B cell (primary cell): ENCODE results near the gene NEBL. TPM values are rescaled to one million over a fixed set of nuclear protein-coding genes. Genes with fewer than 3 reads are reported as not detected.

Source experiments
- ATAC-seq: fragments of 200-7000 bp; cut with Tn5 transposase; one replicate; pipeline ENCODE4 v1.10.0; 2021; ENCODE audit warnings: low read depth, mild to moderate bottlenecking, moderate number of reproducible peaks, moderate library complexity
- CTCF ChIA-PET: fragments of 350-600 bp; sonication (Branson Sonifier 250); formaldehyde crosslinking; loops from one replicate; lab custom pipeline; 2021; ENCODE audit warnings: antibody characterized with exemption, inconsistent platforms; lab: Charles Lee
- POLR2A ChIA-PET: fragments of 350-600 bp; sonication (Branson Sonifier 250); formaldehyde crosslinking; loops from one replicate; lab custom pipeline; 2021; ENCODE audit warnings: antibody characterized with exemption; lab: Charles Lee
- DNase-seq: peaks from one replicate; pipeline ENCODE4 v3.0.0; 2013
- H2AFZ ChIP-seq: 2 replicates; pipeline ENCODE4 v1.6.1; 2012; ENCODE audit warnings: mild to moderate bottlenecking, low read depth, low read length; ENCODE audit not compliant: insufficient read depth, poor library complexity, severe bottlenecking
- H3K27ac ChIP-seq, 2 donors: 1 replicate in 1 of 2; 2 replicates in 1 of 2; pipeline ENCODE4 v1.5.1; 2012 to 2013; ENCODE audit warnings: low read length in 2 of 2, mild to moderate bottlenecking in 2 of 2, moderate library complexity in 1 of 2
- H3K27me3 ChIP-seq, 4 experiments: fragments of 200-600 bp in 1 of 4; sonication (generic) in 1 of 4; replicated peaks in 1 of 4; 1 replicate in 2 of 4; 2 replicates in 2 of 4; pipeline versions ENCODE4 v1.6.1 to v1.7.0; 2013 to 2016; ENCODE audit warnings: low read length in 3 of 4, mild to moderate bottlenecking in 2 of 4, mixed read lengths in 1 of 4, moderate library complexity in 1 of 4; ENCODE audit not compliant: insufficient read depth in 4 of 4, control insufficient read depth in 3 of 4; ENCODE audit errors: control extremely low read depth in 1 of 4
- H3K36me3 ChIP-seq, 2 experiments: replicated peaks in 1 of 2; 1 replicate in 1 of 2; 2 replicates in 1 of 2; pipeline versions ENCODE4 v1.6.1 to v1.7.1; 2013; ENCODE audit warnings: low read length in 1 of 2; ENCODE audit not compliant: insufficient read depth in 2 of 2, control insufficient read depth in 1 of 2; ENCODE audit errors: control extremely low read depth in 1 of 2, extremely low read depth in 1 of 2
- H3K4me1 ChIP-seq, 2 donors: fragments of 200-600 bp in 1 of 2; sonication (generic) in 1 of 2; 1 replicate in 1 of 2; 2 replicates in 1 of 2; pipeline versions ENCODE4 v1.5.1 to v1.6.1; 2013 to 2017; ENCODE audit warnings: low read length in 2 of 2; ENCODE audit not compliant: control insufficient read depth in 2 of 2, insufficient read depth in 2 of 2
- H3K4me2 ChIP-seq: replicated peaks from 2 replicates; pipeline ENCODE3; 2012; ENCODE audit warnings: mild to moderate bottlenecking, low read depth, low read length; ENCODE audit not compliant: poor library complexity, severe bottlenecking
- H3K4me3 ChIP-seq, 5 experiments: fragments of 200-600 bp in 1 of 5; sonication (generic) in 1 of 5; 1 replicate in 3 of 5; 2 replicates in 2 of 5; pipeline versions ENCODE4 v1.5.1 to v1.7.0; 2011 to 2016; ENCODE audit warnings: low read length in 4 of 5, mild to moderate bottlenecking in 4 of 5, low read depth in 2 of 5, control low read depth in 1 of 5, moderate library complexity in 1 of 5; ENCODE audit not compliant: insufficient read depth in 1 of 5; ENCODE audit errors: control extremely low read depth in 1 of 5, extremely low read depth in 1 of 5
- H3K79me2 ChIP-seq: fragments of 200-600 bp; sonication (generic); one replicate; pipeline ENCODE4 v1.6.0; 2016; ENCODE audit warnings: low read length; ENCODE audit not compliant: control insufficient read depth, insufficient read depth
- H3K9ac ChIP-seq: fragments of 200-600 bp; sonication (generic); 2 replicates; pipeline ENCODE4 v1.6.1; 2017; ENCODE audit warnings: mild to moderate bottlenecking, low read length, moderate library complexity
- H3K9me3 ChIP-seq, 3 donors: one replicate each; pipeline versions ENCODE4 v1.6.1 to v1.7.1; 2013; ENCODE audit warnings: low read length in 2 of 3; ENCODE audit not compliant: control insufficient read depth in 2 of 3, insufficient read depth in 1 of 3; ENCODE audit errors: control extremely low read depth in 1 of 3
- H4K20me1 ChIP-seq: 2 replicates; pipeline ENCODE4 v1.6.0; 2012; ENCODE audit warnings: mild to moderate bottlenecking, low read length; ENCODE audit not compliant: insufficient read depth, control insufficient read depth, poor library complexity, severe bottlenecking
- H3K27ac Mint-ChIP-seq: one replicate; pipeline ENCODE4 v1.8.0; 2021; ENCODE audit warnings: mixed read lengths
- H3K27me3 Mint-ChIP-seq: one replicate; pipeline ENCODE4 v1.8.0; 2021; ENCODE audit warnings: mixed read lengths
- H3K4me1 Mint-ChIP-seq: one replicate; pipeline ENCODE4 v1.8.0; 2021; ENCODE audit warnings: mixed read lengths
- H3K4me3 Mint-ChIP-seq: one replicate; pipeline ENCODE4 v1.8.0; 2021; ENCODE audit warnings: mixed read lengths
- H3K9me3 Mint-ChIP-seq: one replicate; pipeline ENCODE4 v1.8.0; 2022; ENCODE audit warnings: mixed read lengths; ENCODE audit not compliant: insufficient read depth
- EZH2 ChIP-seq: IDR thresholded peaks from 2 replicates; pipeline ENCODE4 v1.6.1; 2012; ENCODE audit warnings: borderline replicate concordance, low read depth, mild to moderate bottlenecking, moderate library complexity, low read length; ENCODE audit not compliant: insufficient read depth, poor library complexity, severe bottlenecking
- WGBS: methylation state at CpG from one replicate; pipeline ENCODE4 v1.1.5; 2013; ENCODE audit warnings: missing lambda C conversion rate; ENCODE audit not compliant: insufficient coverage; 5-methylcytosine and 5-hydroxymethylcytosine counted together
- intact Hi-C: fragments of 100-400 bp; cut with micrococcal nuclease; formaldehyde crosslinking; loops from one replicate; pipeline ENCODE4 v1.10.0; 2022
- polyA plus RNA-seq: library from polyadenylated mRNA; depleted of rRNA; stranded (reverse); fragments of >200 nt; gene quantifications from 2 replicates; pipeline ENCODE4 v1.2.3, GENCODE V29; 2012
- total RNA-seq, 2 donors: library from RNA; stranded (reverse); fragments of 120-200 nt in 1 of 2; gene quantifications; 1 replicate in 1 of 2; 2 replicates in 1 of 2; pipeline versions ENCODE4 v1.2.3 to v1.2.4, GENCODE V29; 2013 to 2022
- TF ChIP-seq, protein P1 (sequence below): fragments of 200-600 bp; IDR thresholded peaks from one replicate; pipeline ENCODE4 v1.8.0; 2022; ENCODE audit warnings: antibody characterized with exemption, mild to moderate bottlenecking

The NEBL gene
- total and polyA plus RNA-seq, 2 donors (not counting 1 experiment from before 2014, with no cell fraction given) = not detected

DNA sequence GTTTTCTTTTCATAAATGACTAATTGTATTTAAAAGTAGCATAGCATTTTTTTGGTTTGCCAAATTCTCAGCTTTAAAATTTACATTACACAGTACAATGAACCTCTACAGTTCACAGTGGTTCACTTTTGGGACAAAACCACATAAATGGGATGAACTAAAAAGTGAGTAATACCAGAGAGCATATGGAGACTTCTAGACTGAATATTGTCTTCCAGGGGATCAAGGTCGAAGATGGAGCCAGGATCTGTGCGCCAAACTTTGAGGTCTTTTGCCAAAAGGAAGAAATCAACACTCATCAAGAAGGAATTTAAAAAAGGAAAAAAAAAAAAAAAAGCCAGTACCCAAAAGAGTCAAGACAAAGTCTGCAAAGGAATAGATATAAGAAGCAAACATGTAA lies 87.5 kb downstream of the NEBL start:
- no peaks in the 10 kb centered on the region for H3K9me3 ChIP-seq
- H3K4me1 ChIP-seq = no peaks in the 10 kb centered on the region
- no peaks in the 10 kb centered on the region for H3K27me3 Mint-ChIP-seq
- CTCF ChIA-PET = no interaction called here
- H3K9ac ChIP-seq = no peak overlapping the region
- POLR2A ChIA-PET = no interaction called here
- H3K4me3 Mint-ChIP-seq = no peak overlapping the region
- no CpG with 5 or more reads among the region's 2 CpGs for WGBS
- H3K27me3 ChIP-seq = no peaks in the 10 kb centered on the region
- no peaks in the 10 kb centered on the region for H3K9me3 Mint-ChIP-seq
- no peak overlapping the region for H3K27ac Mint-ChIP-seq
- no peaks in the 10 kb centered on the region for H3K79me2 ChIP-seq
- no peaks in the 10 kb centered on the region for H4K20me1 ChIP-seq
- no peak overlapping the region for H3K27ac ChIP-seq
- H3K4me3 ChIP-seq = no peak overlapping the region
- intact Hi-C loops = no loop called here
- no peak overlapping the region for H3K4me2 ChIP-seq
- H2AFZ ChIP-seq = no peak overlapping the region
- no peak for TF ChIP-seq EZH2
- TF ChIP-seq, protein P1, sequence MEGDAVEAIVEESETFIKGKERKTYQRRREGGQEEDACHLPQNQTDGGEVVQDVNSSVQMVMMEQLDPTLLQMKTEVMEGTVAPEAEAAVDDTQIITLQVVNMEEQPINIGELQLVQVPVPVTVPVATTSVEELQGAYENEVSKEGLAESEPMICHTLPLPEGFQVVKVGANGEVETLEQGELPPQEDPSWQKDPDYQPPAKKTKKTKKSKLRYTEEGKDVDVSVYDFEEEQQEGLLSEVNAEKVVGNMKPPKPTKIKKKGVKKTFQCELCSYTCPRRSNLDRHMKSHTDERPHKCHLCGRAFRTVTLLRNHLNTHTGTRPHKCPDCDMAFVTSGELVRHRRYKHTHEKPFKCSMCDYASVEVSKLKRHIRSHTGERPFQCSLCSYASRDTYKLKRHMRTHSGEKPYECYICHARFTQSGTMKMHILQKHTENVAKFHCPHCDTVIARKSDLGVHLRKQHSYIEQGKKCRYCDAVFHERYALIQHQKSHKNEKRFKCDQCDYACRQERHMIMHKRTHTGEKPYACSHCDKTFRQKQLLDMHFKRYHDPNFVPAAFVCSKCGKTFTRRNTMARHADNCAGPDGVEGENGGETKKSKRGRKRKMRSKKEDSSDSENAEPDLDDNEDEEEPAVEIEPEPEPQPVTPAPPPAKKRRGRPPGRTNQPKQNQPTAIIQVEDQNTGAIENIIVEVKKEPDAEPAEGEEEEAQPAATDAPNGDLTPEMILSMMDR = no peak
- ATAC-seq = no peak
- no peaks in the 10 kb centered on the region for H3K36me3 ChIP-seq
- DNase-seq = no peak
- H3K4me1 Mint-ChIP-seq = no peaks in the 10 kb centered on the region

DNA sequence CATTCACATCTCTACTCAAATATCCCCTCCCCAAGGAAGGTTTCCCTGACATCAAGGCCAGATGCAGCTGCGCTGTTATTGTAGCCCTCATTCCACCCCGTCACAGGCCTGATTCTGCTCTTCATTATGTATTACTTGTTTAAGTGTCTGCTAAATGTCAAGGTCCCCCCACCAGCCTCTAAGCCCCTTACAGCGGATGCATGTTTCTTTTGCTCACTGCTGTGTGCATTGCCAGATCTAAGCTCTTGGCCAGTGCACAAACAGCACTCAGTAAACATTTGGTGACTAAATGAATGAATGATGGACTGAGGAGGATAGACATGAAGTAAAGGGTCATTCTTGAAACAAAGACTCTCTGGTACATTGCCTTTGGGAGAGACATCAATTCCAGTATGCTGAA lies 90.6 kb downstream of the NEBL start:
- ATAC-seq = no peak
- Histone ChIP-seq H3K36me3 (no peaks in the 10 kb centered on the region), H3K4me2 (no peak overlapping the region), H4K20me1 (no peaks in the 10 kb centered on the region), H3K9ac (no peak overlapping the region), H3K27ac (no peak overlapping the region), H2AFZ (no peak overlapping the region), H3K9me3 (no peaks in the 10 kb centered on the region), H3K4me1 (no peaks in the 10 kb centered on the region), H3K79me2 (no peaks in the 10 kb centered on the region), H3K27me3 (no peaks in the 10 kb centered on the region), H3K4me3 (no peak overlapping the region)
- ChIA-PET CTCF (no interaction called here), POLR2A (no interaction called here)
- intact Hi-C loops = no loop called here
- Mint-ChIP-seq H3K4me1 (no peaks in the 10 kb centered on the region), H3K9me3 (no peaks in the 10 kb centered on the region), H3K4me3 (no peak overlapping the region), H3K27ac (no peak overlapping the region), H3K27me3 (no peaks in the 10 kb centered on the region)
- DNase-seq = no peak
- TF ChIP-seq EZH2 = no peak
- TF ChIP-seq, protein P1 = no peak
- WGBS = no CpG with 5 or more reads among the region's 3 CpGs
